ENCODE data around the gene HPCAL4. TPM values are rescaled to one million over a fixed set of nuclear protein-coding genes. Genes with fewer than 3 reads are reported as not detected.

Gene HPCAL4
- polyA plus RNA-seq, 1 experiment = not detected

DNA sequence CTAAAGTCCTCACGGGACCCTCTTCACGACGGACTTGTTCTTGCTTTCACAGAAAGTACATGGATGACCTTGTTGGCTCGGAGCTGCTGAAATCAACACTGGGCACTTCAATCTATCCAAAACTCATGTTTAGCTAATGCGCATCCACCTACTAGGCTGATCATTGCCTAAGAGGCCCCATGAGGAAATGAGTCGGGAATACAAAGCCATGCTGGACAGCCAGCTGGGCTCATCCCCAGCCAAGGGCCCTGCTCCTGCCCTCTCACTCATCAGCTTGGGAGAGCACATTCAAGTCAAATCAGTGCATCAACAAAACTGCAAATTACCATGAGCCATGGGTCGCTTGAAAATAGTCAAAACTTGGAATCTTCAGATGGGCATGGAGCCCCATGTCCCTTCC is 36.9 kb downstream of the HPCAL4 start:
- TF ChIP-seq CTCF (IDR thresholded peaks at IDR 0.05; ENCODE audit: low read depth, low read length) = no peak
- ChIA-PET POLR2A (no interaction called here), CTCF (interaction anchor here (1.2 to 10.3 kb wide), 8 partner anchors 15 to 555 kb away, joined by 4 to 320 read pairs (median 4); partner anchors contain the start of gene NT5C1A)
- H3K27ac ChIP-seq (ENCODE audit: low read depth, low read length) = no peak overlapping the region
- H3K4me3 ChIP-seq (ENCODE audit: low read depth, low read length) = no peak overlapping the region
- H3K27me3 ChIP-seq (ENCODE audit: control insufficient read depth, insufficient read depth, low read length) = peaks cover 50% of the 10 kb centered on the region
- no peak for DNase-seq (ENCODE audit: low read depth, low spot score)
- H3K9me3 ChIP-seq (ENCODE audit: control insufficient read depth, insufficient read depth, low read length) = no peaks in the 10 kb centered on the region

GRCh38 chr1:39653546-39654031 is 37.6 kb downstream of the HPCAL4 start:
- H3K4me3 ChIP-seq (ENCODE audit: low read depth, low read length) = no peak overlapping the region; the same call in 1 of the 2 replicates
- TF ChIP-seq CTCF (IDR thresholded peaks at IDR 0.05; ENCODE audit: low read depth, low read length) = peak; percentile 93
- no peaks in the 10 kb centered on the region for H3K9me3 ChIP-seq (ENCODE audit: control insufficient read depth, insufficient read depth, low read length)
- H3K27ac ChIP-seq (ENCODE audit: low read depth, low read length) = no peak overlapping the region
- H3K27me3 ChIP-seq (ENCODE audit: control insufficient read depth, insufficient read depth, low read length) = peaks cover 44% of the 10 kb centered on the region
- CTCF ChIA-PET = interaction anchor here (0.5 to 10.3 kb wide), 15 partner anchors 13 to 555 kb away, joined by 3 to 320 read pairs (median 4); partner anchors contain the start of gene NT5C1A
- POLR2A ChIA-PET = no interaction called here
- DNase-seq (ENCODE audit: low read depth, low spot score) = peak; percentile 58

GRCh38 chr1:39652554-39652953 is 38.7 kb downstream of the HPCAL4 start:
- peaks cover 43% of the 10 kb centered on the region for H3K27me3 ChIP-seq (ENCODE audit: control insufficient read depth, insufficient read depth, low read length)
- ChIA-PET POLR2A (interaction anchor here (0.5 kb wide), 1 partner anchor 46 kb away, joined by 4 read pairs; no protein-coding TSS in a partner anchor), CTCF (interaction anchor here (0.7 to 10.3 kb wide), 8 partner anchors 8 to 554 kb away, joined by 3 to 320 read pairs (median 4); partner anchors contain the start of gene NT5C1A)
- no peak for TF ChIP-seq CTCF (IDR thresholded peaks at IDR 0.05; ENCODE audit: low read depth, low read length)
- H3K27ac ChIP-seq (ENCODE audit: low read depth, low read length) = no peak overlapping the region
- no peak for DNase-seq (ENCODE audit: low read depth, low spot score)
- H3K4me3 ChIP-seq (ENCODE audit: low read depth, low read length) = no peak overlapping the region
- H3K9me3 ChIP-seq (ENCODE audit: control insufficient read depth, insufficient read depth, low read length) = no peaks in the 10 kb centered on the region

DNA sequence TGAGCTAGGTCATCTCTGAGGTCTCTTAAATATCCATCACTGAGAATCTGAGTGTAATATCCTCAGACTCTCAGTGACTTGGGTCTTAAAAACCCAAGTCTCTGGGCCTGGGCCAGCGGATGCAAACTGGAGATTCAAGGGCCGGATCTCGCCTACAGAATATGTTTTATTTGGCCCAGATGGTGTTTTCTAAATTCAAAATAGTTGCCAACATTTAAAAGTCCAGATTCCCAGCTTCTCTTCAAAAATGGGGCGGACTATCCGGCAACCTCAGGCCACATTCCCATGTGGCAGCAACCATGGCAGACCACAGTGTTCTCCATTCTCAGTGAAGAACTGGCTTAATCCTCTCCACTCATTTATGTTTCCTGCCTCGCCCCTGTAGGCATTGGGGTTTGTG is 39.1 kb downstream of the HPCAL4 start:
- POLR2A ChIA-PET = no interaction called here
- DNase-seq (ENCODE audit: low read depth, low spot score) = no peak
- Histone ChIP-seq H3K27ac (ENCODE audit: low read depth, low read length) (no peak overlapping the region), H3K4me3 (ENCODE audit: low read depth, low read length) (no peak overlapping the region), H3K9me3 (ENCODE audit: control insufficient read depth, insufficient read depth, low read length) (no peaks in the 10 kb centered on the region), H3K27me3 (ENCODE audit: control insufficient read depth, insufficient read depth, low read length) (peaks cover 39% of the 10 kb centered on the region)
- CTCF ChIA-PET = interaction anchor here (0.7 to 10.3 kb wide), 7 partner anchors 9 to 553 kb away, joined by 3 to 320 read pairs (median 4); partner anchors contain the start of gene NT5C1A
- TF ChIP-seq CTCF (IDR thresholded peaks at IDR 0.05; ENCODE audit: low read depth, low read length) = no peak

- POLR2A ChIA-PET = no interaction called here
- CTCF ChIA-PET = interaction anchor here (5.5 kb wide), 1 partner anchor 43 kb away, joined by 71 read pairs; no protein-coding TSS in a partner anchor
Observed at GRCh38 chr1:39650431-39650830, 40.8 kb downstream of the HPCAL4 start.

More at GRCh38 chr1:39650431-39650830, 40.8 kb downstream of the HPCAL4 start:
- Histone ChIP-seq H3K9me3 (ENCODE audit: control insufficient read depth, insufficient read depth, low read length) (no peaks in the 10 kb centered on the region; the same call in 1 of the 2 replicates), H3K4me3 (ENCODE audit: low read depth, low read length) (no peak overlapping the region), H3K27ac (ENCODE audit: low read depth, low read length) (no peak overlapping the region), H3K27me3 (ENCODE audit: control insufficient read depth, insufficient read depth, low read length) (peaks cover 29% of the 10 kb centered on the region)
- no peak for DNase-seq (ENCODE audit: low read depth, low spot score)
- no peak for TF ChIP-seq CTCF (IDR thresholded peaks at IDR 0.05; ENCODE audit: low read depth, low read length)

Measured in AG04450 (cell line).